Measurements from ENCODE around the gene SATB2. TPM values are rescaled to one million over a fixed set of nuclear protein-coding genes. Genes with fewer than 3 reads are reported as not detected.

Gene SATB2
- total RNA-seq, 1 experiment from 2014 or later = 11.2 TPM

- TF ChIP-seq, protein P1, sequence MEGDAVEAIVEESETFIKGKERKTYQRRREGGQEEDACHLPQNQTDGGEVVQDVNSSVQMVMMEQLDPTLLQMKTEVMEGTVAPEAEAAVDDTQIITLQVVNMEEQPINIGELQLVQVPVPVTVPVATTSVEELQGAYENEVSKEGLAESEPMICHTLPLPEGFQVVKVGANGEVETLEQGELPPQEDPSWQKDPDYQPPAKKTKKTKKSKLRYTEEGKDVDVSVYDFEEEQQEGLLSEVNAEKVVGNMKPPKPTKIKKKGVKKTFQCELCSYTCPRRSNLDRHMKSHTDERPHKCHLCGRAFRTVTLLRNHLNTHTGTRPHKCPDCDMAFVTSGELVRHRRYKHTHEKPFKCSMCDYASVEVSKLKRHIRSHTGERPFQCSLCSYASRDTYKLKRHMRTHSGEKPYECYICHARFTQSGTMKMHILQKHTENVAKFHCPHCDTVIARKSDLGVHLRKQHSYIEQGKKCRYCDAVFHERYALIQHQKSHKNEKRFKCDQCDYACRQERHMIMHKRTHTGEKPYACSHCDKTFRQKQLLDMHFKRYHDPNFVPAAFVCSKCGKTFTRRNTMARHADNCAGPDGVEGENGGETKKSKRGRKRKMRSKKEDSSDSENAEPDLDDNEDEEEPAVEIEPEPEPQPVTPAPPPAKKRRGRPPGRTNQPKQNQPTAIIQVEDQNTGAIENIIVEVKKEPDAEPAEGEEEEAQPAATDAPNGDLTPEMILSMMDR (IDR thresholded peaks at IDR 0.05; ENCODE audit: unreplicated experiment) = no peak
- Mint-ChIP-seq H3K27ac (ENCODE audit: unreplicated experiment) (no peak overlapping the region), H3K4me1 (ENCODE audit: low read depth, unreplicated experiment) (no peaks in the 10 kb centered on the region), H3K36me3 (ENCODE audit: insufficient read depth, unreplicated experiment) (no peaks in the 10 kb centered on the region), H3K9me3 (ENCODE audit: low read depth, unreplicated experiment) (no peaks in the 10 kb centered on the region), H3K4me3 (ENCODE audit: low read depth, unreplicated experiment) (no peak overlapping the region), H3K27me3 (ENCODE audit: unreplicated experiment) (no peaks in the 10 kb centered on the region)
- CTCF ChIA-PET = no interaction called here
- intact Hi-C loops (cut with micrococcal nuclease; ENCODE audit: unreplicated experiment) = no loop called here
- no TSS peak for BruUV-seq (replicated peaks)
- no peak for DNase-seq
Observed at GRCh38 chr2:199366406-199366805, 91.3 kb downstream of the SATB2 start.

DNA sequence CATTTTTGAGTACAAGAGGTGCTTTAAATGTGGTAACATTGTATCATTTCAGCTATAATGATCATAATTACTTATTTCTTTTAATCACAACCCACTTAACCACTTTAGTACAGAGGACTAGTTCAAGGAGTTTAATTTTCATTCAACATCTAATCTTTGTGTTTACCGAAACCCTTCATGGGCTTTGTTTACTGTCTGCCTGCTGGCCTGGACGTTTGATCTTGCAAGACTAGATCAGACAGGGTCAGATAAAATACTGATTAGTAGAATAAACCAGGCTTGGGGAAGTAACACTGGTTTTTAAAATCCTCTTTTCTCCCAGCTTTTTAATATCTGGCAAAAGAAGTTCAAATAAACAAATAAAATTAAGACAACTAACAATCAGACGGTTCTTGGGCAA lies 93.6 kb downstream of the SATB2 start:
- Mint-ChIP-seq H3K27me3 (ENCODE audit: unreplicated experiment) (no peaks in the 10 kb centered on the region), H3K4me1 (ENCODE audit: low read depth, unreplicated experiment) (no peaks in the 10 kb centered on the region), H3K27ac (ENCODE audit: unreplicated experiment) (no peak overlapping the region), H3K36me3 (ENCODE audit: insufficient read depth, unreplicated experiment) (no peaks in the 10 kb centered on the region), H3K4me3 (ENCODE audit: low read depth, unreplicated experiment) (no peak overlapping the region), H3K9me3 (ENCODE audit: low read depth, unreplicated experiment) (no peaks in the 10 kb centered on the region)
- no peak for DNase-seq
- no TSS peak for BruUV-seq (replicated peaks)
- intact Hi-C loops (cut with micrococcal nuclease; ENCODE audit: unreplicated experiment) = no loop called here
- TF ChIP-seq, protein P1 (IDR thresholded peaks at IDR 0.05; ENCODE audit: unreplicated experiment) = no peak
- CTCF ChIA-PET = no interaction called here

- BruUV-seq (replicated peaks) = no TSS peak
- CTCF ChIA-PET = no interaction called here
- H3K27ac Mint-ChIP-seq (ENCODE audit: unreplicated experiment) = no peak overlapping the region
- no peak overlapping the region for H3K4me3 Mint-ChIP-seq (ENCODE audit: low read depth, unreplicated experiment)
- TF ChIP-seq, protein P1 (IDR thresholded peaks at IDR 0.05; ENCODE audit: unreplicated experiment) = no peak
- no peak for DNase-seq
- no peaks in the 10 kb centered on the region for H3K36me3 Mint-ChIP-seq (ENCODE audit: insufficient read depth, unreplicated experiment)
- H3K27me3 Mint-ChIP-seq (ENCODE audit: unreplicated experiment) = no peaks in the 10 kb centered on the region
- H3K9me3 Mint-ChIP-seq (ENCODE audit: low read depth, unreplicated experiment) = no peaks in the 10 kb centered on the region
- no peaks in the 10 kb centered on the region for H3K4me1 Mint-ChIP-seq (ENCODE audit: low read depth, unreplicated experiment)
- intact Hi-C loops (cut with micrococcal nuclease; ENCODE audit: unreplicated experiment) = no loop called here
Observed at GRCh38 chr2:199356412-199356811, 101.3 kb downstream of the SATB2 start.

GRCh38 chr2:199348871-199349270 lies 108.9 kb downstream of the SATB2 start:
- Mint-ChIP-seq H3K36me3 (ENCODE audit: insufficient read depth, unreplicated experiment) (no peaks in the 10 kb centered on the region), H3K27ac (ENCODE audit: unreplicated experiment) (no peak overlapping the region), H3K27me3 (ENCODE audit: unreplicated experiment) (no peaks in the 10 kb centered on the region), H3K4me1 (ENCODE audit: low read depth, unreplicated experiment) (no peaks in the 10 kb centered on the region), H3K9me3 (ENCODE audit: low read depth, unreplicated experiment) (no peaks in the 10 kb centered on the region), H3K4me3 (ENCODE audit: low read depth, unreplicated experiment) (no peak overlapping the region)
- no peak for DNase-seq
- BruUV-seq (replicated peaks) = no TSS peak
- CTCF ChIA-PET = no interaction called here
- intact Hi-C loops (cut with micrococcal nuclease; ENCODE audit: unreplicated experiment) = no loop called here
- TF ChIP-seq, protein P1 (IDR thresholded peaks at IDR 0.05; ENCODE audit: unreplicated experiment) = no peak

DNA sequence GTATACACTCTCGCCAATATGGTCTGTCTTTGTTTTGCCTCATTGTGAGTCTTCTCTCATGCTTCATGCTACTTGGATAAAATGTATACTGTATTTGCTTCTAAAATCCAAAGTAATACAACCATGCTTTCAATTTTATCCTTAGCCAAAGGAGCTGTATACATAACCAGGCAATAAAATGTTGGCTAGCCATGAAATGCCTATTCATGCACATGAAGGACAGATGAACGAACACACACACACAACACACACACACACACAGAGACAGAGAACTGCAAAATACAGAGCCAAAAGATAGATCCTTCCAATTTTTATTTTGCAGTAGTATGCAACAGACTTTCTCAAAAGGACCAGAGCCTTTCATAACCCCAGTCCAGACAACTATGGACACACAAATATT lies 113.7 kb downstream of the SATB2 start:
- DNase-seq = no peak
- intact Hi-C loops (cut with micrococcal nuclease; ENCODE audit: unreplicated experiment) = no loop called here
- no peaks in the 10 kb centered on the region for H3K27me3 Mint-ChIP-seq (ENCODE audit: unreplicated experiment)
- H3K36me3 Mint-ChIP-seq (ENCODE audit: insufficient read depth, unreplicated experiment) = no peaks in the 10 kb centered on the region
- H3K4me1 Mint-ChIP-seq (ENCODE audit: low read depth, unreplicated experiment) = no peaks in the 10 kb centered on the region
- TF ChIP-seq, protein P1 (IDR thresholded peaks at IDR 0.05; ENCODE audit: unreplicated experiment) = no peak
- no peaks in the 10 kb centered on the region for H3K9me3 Mint-ChIP-seq (ENCODE audit: low read depth, unreplicated experiment)
- CTCF ChIA-PET = no interaction called here
- no peak overlapping the region for H3K4me3 Mint-ChIP-seq (ENCODE audit: low read depth, unreplicated experiment)
- H3K27ac Mint-ChIP-seq (ENCODE audit: unreplicated experiment) = no peak overlapping the region
- no TSS peak for BruUV-seq (replicated peaks)

All from Calu3 (cell line).